ENCODE data around the gene GCC2.
"Not testable (repeated sequence)": the region's sequence is repeated elsewhere in the genome, so short reads cannot be mapped to it uniquely, and the experiment has no call there.

Gene GCC2

DNA sequence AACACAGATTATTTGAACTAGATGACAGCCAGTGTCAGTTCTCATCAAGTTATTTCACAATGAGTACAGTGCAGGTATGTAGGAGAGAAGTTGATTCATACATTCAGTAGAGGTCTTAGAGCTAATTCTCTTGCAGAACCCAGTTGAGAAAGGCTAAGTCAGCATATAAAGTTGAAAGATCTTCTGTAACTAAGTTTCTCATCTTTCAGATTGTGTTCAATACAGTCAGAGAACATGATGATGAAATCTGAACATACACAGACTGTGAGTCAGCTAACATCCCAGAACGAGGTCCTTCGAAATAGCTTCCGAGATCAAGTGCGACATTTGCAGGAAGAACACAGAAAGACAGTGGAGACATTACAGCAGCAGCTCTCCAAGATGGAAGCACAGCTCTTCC lies 43.4 kb downstream of the GCC2 start:
- H3K27ac ChIP-seq (ENCODE audit: low read depth, low read length): no peak overlapping the region
- no peaks in the 10 kb centered on the region for H3K9me3 ChIP-seq (ENCODE audit: insufficient read depth, low read length)
- H2AFZ ChIP-seq (ENCODE audit: low read depth, low read length, severe bottlenecking): no peak overlapping the region
- TF ChIP-seq EZH2phosphoT487 (conservative IDR thresholded peaks at IDR 0.05; ENCODE audit: low read length): no peak
- TF ChIP-seq, protein P1, sequence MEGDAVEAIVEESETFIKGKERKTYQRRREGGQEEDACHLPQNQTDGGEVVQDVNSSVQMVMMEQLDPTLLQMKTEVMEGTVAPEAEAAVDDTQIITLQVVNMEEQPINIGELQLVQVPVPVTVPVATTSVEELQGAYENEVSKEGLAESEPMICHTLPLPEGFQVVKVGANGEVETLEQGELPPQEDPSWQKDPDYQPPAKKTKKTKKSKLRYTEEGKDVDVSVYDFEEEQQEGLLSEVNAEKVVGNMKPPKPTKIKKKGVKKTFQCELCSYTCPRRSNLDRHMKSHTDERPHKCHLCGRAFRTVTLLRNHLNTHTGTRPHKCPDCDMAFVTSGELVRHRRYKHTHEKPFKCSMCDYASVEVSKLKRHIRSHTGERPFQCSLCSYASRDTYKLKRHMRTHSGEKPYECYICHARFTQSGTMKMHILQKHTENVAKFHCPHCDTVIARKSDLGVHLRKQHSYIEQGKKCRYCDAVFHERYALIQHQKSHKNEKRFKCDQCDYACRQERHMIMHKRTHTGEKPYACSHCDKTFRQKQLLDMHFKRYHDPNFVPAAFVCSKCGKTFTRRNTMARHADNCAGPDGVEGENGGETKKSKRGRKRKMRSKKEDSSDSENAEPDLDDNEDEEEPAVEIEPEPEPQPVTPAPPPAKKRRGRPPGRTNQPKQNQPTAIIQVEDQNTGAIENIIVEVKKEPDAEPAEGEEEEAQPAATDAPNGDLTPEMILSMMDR (IDR thresholded peaks at IDR 0.05; ENCODE audit: insufficient read depth, low read length, poor library complexity, severe bottlenecking): no peak
- no peak overlapping the region for H3K4me2 ChIP-seq (ENCODE audit: low read depth, low read length, poor library complexity, severe bottlenecking)
- no peaks in the 10 kb centered on the region for H3K27me3 ChIP-seq (ENCODE audit: low read length)
- no peaks in the 10 kb centered on the region for H3K79me2 ChIP-seq (ENCODE audit: insufficient read depth, low read length)
- H3K36me3 ChIP-seq (ENCODE audit: low read length): peaks cover 19% of the 10 kb centered on the region; the same call in 1 of the 2 replicates
- H4K20me1 ChIP-seq (ENCODE audit: low read depth, low read length): no peaks in the 10 kb centered on the region
- H3K9ac ChIP-seq (ENCODE audit: low read length): no peak overlapping the region
- no peaks in the 10 kb centered on the region for H3K9me2 ChIP-seq (replicated peaks; ENCODE audit: insufficient read depth, low read length)
- peaks cover 4% of the 10 kb centered on the region; the same call in 1 of the 2 replicates for H3F3A ChIP-seq (ENCODE audit: insufficient read depth)
- H3K4me3 ChIP-seq (ENCODE audit: insufficient read depth, low read length, poor library complexity, severe bottlenecking): no peak overlapping the region

- not testable (repeated sequence) for H3K36me3 ChIP-seq (ENCODE audit: low read length)
These were observed 47.2 kb downstream of the GCC2 start for GRCh38 chr2:108496167-108496566.

DNA sequence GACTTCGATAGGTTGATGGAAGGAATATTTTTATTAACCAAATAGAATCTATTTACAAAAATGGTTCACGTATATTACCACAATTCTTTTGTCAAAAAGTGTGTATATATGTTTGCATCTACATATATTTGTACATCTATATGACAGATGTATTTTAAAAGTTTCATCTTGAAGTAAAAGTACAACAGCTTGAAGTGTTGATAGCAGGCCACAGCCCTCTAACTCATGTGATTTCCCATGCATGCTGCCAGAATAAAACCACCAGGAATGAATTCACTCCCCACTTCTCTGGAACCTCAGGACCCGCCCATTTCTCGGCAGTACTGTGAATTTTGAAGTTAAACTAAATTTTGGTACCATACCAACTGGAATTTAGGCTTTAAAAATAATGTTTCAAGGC lies 58.6 kb downstream of the GCC2 start:
- H3F3A ChIP-seq (ENCODE audit: insufficient read depth); H3K9me3 ChIP-seq (ENCODE audit: insufficient read depth, low read length); H3K4me2 ChIP-seq (ENCODE audit: low read depth, low read length, poor library complexity, severe bottlenecking); H3K4me3 ChIP-seq (ENCODE audit: insufficient read depth, low read length, poor library complexity, severe bottlenecking); H3K9ac ChIP-seq (ENCODE audit: low read length); H4K20me1 ChIP-seq (ENCODE audit: low read depth, low read length); H3K36me3 ChIP-seq (ENCODE audit: low read length); H3K27ac ChIP-seq (ENCODE audit: low read depth, low read length); H3K79me2 ChIP-seq (ENCODE audit: insufficient read depth, low read length); H3K9me2 ChIP-seq (replicated peaks; ENCODE audit: insufficient read depth, low read length); H2AFZ ChIP-seq (ENCODE audit: low read depth, low read length, severe bottlenecking); H3K27me3 ChIP-seq (ENCODE audit: low read length): not testable (repeated sequence)

More at GRCh38 chr2:108496167-108496566, 47.2 kb downstream of the GCC2 start:
- H4K20me1 ChIP-seq (ENCODE audit: low read depth, low read length); H3K4me2 ChIP-seq (ENCODE audit: low read depth, low read length, poor library complexity, severe bottlenecking); H3K9me2 ChIP-seq (replicated peaks; ENCODE audit: insufficient read depth, low read length); H3K27ac ChIP-seq (ENCODE audit: low read depth, low read length); H3K79me2 ChIP-seq (ENCODE audit: insufficient read depth, low read length); H3K9ac ChIP-seq (ENCODE audit: low read length); H3F3A ChIP-seq (ENCODE audit: insufficient read depth); H3K27me3 ChIP-seq (ENCODE audit: low read length); H3K4me3 ChIP-seq (ENCODE audit: insufficient read depth, low read length, poor library complexity, severe bottlenecking); H2AFZ ChIP-seq (ENCODE audit: low read depth, low read length, severe bottlenecking); H3K9me3 ChIP-seq (ENCODE audit: insufficient read depth, low read length): not testable (repeated sequence)

DNA sequence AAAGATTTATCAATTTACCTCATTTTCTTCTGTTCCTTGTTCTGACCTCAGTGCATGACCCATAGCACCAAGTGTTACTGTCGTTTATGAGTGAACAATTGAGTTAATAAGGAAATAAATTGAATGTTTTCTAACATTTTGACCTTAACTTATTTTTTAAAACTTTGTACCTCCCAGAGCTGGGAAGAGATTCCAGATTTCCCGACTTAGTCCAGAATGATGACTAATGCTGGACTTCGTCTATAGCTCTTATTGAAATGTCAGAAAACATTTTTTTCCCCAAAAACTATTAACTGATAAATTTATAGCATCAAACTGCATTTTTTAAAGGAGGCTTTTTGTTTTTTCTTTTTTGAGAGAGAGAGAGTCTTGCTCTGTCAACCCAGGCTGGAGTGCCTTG lies 63.4 kb downstream of the GCC2 start:
- not testable (repeated sequence) for H3K9ac ChIP-seq (ENCODE audit: low read length); H3K27me3 ChIP-seq (ENCODE audit: low read length); H3K9me2 ChIP-seq (replicated peaks; ENCODE audit: insufficient read depth, low read length); H4K20me1 ChIP-seq (ENCODE audit: low read depth, low read length); H3K79me2 ChIP-seq (ENCODE audit: insufficient read depth, low read length); H3K4me2 ChIP-seq (ENCODE audit: low read depth, low read length, poor library complexity, severe bottlenecking); H3K4me3 ChIP-seq (ENCODE audit: insufficient read depth, low read length, poor library complexity, severe bottlenecking); H3F3A ChIP-seq (ENCODE audit: insufficient read depth); H3K27ac ChIP-seq (ENCODE audit: low read depth, low read length); H3K36me3 ChIP-seq (ENCODE audit: low read length); H2AFZ ChIP-seq (ENCODE audit: low read depth, low read length, severe bottlenecking); H3K9me3 ChIP-seq (ENCODE audit: insufficient read depth, low read length)

DNA sequence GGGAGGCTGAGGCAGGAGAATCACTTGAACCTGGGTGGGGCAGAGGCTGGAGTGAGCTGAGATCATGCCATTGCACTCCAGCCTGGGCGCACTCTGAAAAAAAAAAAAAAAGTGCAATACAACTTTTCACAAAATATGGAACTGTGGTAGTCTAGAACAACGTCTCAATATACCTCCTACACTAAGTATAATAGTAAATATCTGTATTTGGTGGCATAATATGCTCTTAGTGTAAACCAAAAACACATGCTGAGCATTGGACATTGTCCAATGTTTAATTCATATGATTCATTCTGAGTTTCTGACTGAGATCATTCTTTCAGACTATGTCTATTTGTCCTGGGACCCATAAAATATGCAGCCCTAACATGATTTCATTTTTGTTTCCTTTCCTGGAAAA lies 65.5 kb downstream of the GCC2 start:
- not testable (repeated sequence) for H3K27ac ChIP-seq (ENCODE audit: low read depth, low read length); H3F3A ChIP-seq (ENCODE audit: insufficient read depth); H2AFZ ChIP-seq (ENCODE audit: low read depth, low read length, severe bottlenecking); H3K79me2 ChIP-seq (ENCODE audit: insufficient read depth, low read length); H4K20me1 ChIP-seq (ENCODE audit: low read depth, low read length); H3K9me3 ChIP-seq (ENCODE audit: insufficient read depth, low read length); H3K27me3 ChIP-seq (ENCODE audit: low read length); H3K9me2 ChIP-seq (replicated peaks; ENCODE audit: insufficient read depth, low read length); H3K9ac ChIP-seq (ENCODE audit: low read length); H3K4me3 ChIP-seq (ENCODE audit: insufficient read depth, low read length, poor library complexity, severe bottlenecking); H3K4me2 ChIP-seq (ENCODE audit: low read depth, low read length, poor library complexity, severe bottlenecking); H3K36me3 ChIP-seq (ENCODE audit: low read length)

DNA sequence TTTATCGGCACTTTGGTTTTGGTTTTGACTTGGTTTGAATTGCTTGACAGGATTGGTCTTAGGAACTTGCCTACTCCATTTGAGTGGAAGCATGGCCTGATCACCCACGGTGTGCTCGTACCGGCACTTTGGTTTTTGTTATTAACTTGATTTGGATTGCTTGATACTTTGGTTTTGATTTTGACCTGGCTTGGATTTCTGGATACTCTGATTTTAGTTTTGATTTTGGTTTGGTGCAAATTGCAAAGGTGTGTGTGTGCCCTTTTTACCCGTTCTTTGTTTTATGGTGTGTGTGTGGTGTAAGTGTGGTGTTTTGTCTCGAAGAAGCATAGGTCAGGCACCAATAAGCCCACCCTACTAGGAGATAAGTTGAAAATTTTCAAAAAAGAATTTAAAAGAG lies 75.7 kb downstream of the GCC2 start:
- H3K27me3 ChIP-seq (ENCODE audit: low read length); H4K20me1 ChIP-seq (ENCODE audit: low read depth, low read length); H3K9me3 ChIP-seq (ENCODE audit: insufficient read depth, low read length); H3K9ac ChIP-seq (ENCODE audit: low read length); H3K4me2 ChIP-seq (ENCODE audit: low read depth, low read length, poor library complexity, severe bottlenecking); H3F3A ChIP-seq (ENCODE audit: insufficient read depth); H3K27ac ChIP-seq (ENCODE audit: low read depth, low read length); H3K36me3 ChIP-seq (ENCODE audit: low read length); H2AFZ ChIP-seq (ENCODE audit: low read depth, low read length, severe bottlenecking); H3K4me3 ChIP-seq (ENCODE audit: insufficient read depth, low read length, poor library complexity, severe bottlenecking); H3K79me2 ChIP-seq (ENCODE audit: insufficient read depth, low read length); H3K9me2 ChIP-seq (replicated peaks; ENCODE audit: insufficient read depth, low read length): not testable (repeated sequence)

DNA sequence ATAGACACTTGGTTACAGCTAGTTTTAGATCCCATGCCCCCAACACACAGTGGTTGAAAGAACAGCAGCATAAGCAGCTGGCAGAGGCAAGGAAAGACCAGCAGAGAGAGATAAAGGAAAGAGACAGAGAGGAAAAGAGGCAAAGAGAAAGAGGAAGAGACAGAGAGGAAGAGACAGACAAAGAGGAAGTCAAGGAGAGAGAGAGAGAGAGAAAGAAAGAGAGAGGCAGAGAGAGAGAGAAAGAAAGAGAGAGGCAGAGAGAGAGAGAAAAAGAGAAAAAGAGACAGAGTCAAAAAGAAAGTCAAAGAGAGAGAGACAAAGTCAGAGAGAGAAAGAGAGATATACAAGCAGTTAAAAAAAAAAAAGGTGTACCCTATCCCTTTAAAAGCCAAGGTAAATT lies 76.3 kb downstream of the GCC2 start:
- H3K79me2 ChIP-seq (ENCODE audit: insufficient read depth, low read length); H3K27ac ChIP-seq (ENCODE audit: low read depth, low read length); H3F3A ChIP-seq (ENCODE audit: insufficient read depth); H3K4me3 ChIP-seq (ENCODE audit: insufficient read depth, low read length, poor library complexity, severe bottlenecking); H3K9me2 ChIP-seq (replicated peaks; ENCODE audit: insufficient read depth, low read length); H4K20me1 ChIP-seq (ENCODE audit: low read depth, low read length); H3K36me3 ChIP-seq (ENCODE audit: low read length); H2AFZ ChIP-seq (ENCODE audit: low read depth, low read length, severe bottlenecking); H3K9me3 ChIP-seq (ENCODE audit: insufficient read depth, low read length); H3K9ac ChIP-seq (ENCODE audit: low read length); H3K4me2 ChIP-seq (ENCODE audit: low read depth, low read length, poor library complexity, severe bottlenecking); H3K27me3 ChIP-seq (ENCODE audit: low read length): not testable (repeated sequence)

All from SU-DHL-6 (cell line).